HG02884 (cell line): ENCODE data around the gene ARHGAP30.
A peak's percentile ranks its signal among the peaks of the same experiment; 100 is the strongest.
"Not testable (repeated sequence)": the region's sequence is repeated elsewhere in the genome, so short reads cannot be mapped to it uniquely, and the experiment has no call there.

ENCODE experiments used
- ATAC-seq: cut with Tn5 transposase; IDR thresholded peaks from one replicate; pipeline ENCODE4 v1.9.1; 2021; ENCODE audit warnings: mild to moderate bottlenecking, moderate library complexity; ENCODE audit not compliant: unreplicated experiment

Gene ARHGAP30

GRCh38 chr1:161018631-161018930 is 51.1 kb downstream of the ARHGAP30 start:
- ATAC-seq, result no peak

GRCh38 chr1:161017756-161018630 is 51.7 kb downstream of the ARHGAP30 start:
- ATAC-seq, result no peak

GRCh38 chr1:161017181-161017580 is 52.5 kb downstream of the ARHGAP30 start:
- not testable (repeated sequence) for ATAC-seq

GRCh38 chr1:161016683-161017082 is 53.0 kb downstream of the ARHGAP30 start:
- ATAC-seq, result not testable (repeated sequence)

GRCh38 chr1:161013488-161014230 is 56.0 kb downstream of the ARHGAP30 start:
- peak; percentile 85 for ATAC-seq

- ATAC-seq, result peak; percentile 8
Measured at GRCh38 chr1:161013131-161013487, 56.6 kb downstream of the ARHGAP30 start.

GRCh38 chr1:161012420-161012819 is 57.3 kb downstream of the ARHGAP30 start:
- no peak for ATAC-seq

- ATAC-seq, result no peak
Measured at GRCh38 chr1:161009602-161010211, 60.0 kb downstream of the ARHGAP30 start.

GRCh38 chr1:161008869-161009510 is 60.7 kb downstream of the ARHGAP30 start:
- no peak for ATAC-seq

GRCh38 chr1:161007369-161007768 is 62.3 kb downstream of the ARHGAP30 start:
- ATAC-seq, result no peak

- no peak for ATAC-seq
Measured at GRCh38 chr1:161006563-161006962, 63.1 kb downstream of the ARHGAP30 start.

GRCh38 chr1:161001525-161001924 is 68.2 kb downstream of the ARHGAP30 start:
- ATAC-seq, result no peak

GRCh38 chr1:161000736-161001480 is 68.8 kb downstream of the ARHGAP30 start:
- ATAC-seq, result no peak

- no peak for ATAC-seq
Measured at GRCh38 chr1:160999376-160999775, 70.3 kb downstream of the ARHGAP30 start.

GRCh38 chr1:160997323-160998038 is 72.2 kb downstream of the ARHGAP30 start:
- no peak for ATAC-seq
